Naive thymus-derived CD4-positive, alpha-beta T cell (primary cell): ENCODE data around the gene CFAP43. TPM values are rescaled to one million over a fixed set of nuclear protein-coding genes. Genes with fewer than 3 reads are reported as not detected.

ENCODE experiments used
- ATAC-seq: fragments of 150-1000 bp; cut with Tn5 transposase; 2 replicates; pipeline ENCODE4 v1.10.0; 2021; ENCODE audit warnings: mild to moderate bottlenecking, moderate library complexity
- CTCF ChIA-PET: fragments of 350-600 bp; sonication (Branson Sonifier 250); formaldehyde crosslinking; loops from one replicate; lab custom pipeline; 2021; ENCODE audit warnings: antibody characterized with exemption; lab: Charles Lee
- POLR2A ChIA-PET: fragments of 350-600 bp; sonication (Branson Sonifier 250); formaldehyde crosslinking; loops from one replicate; lab custom pipeline; 2021; ENCODE audit warnings: antibody characterized with exemption, inconsistent platforms; lab: Charles Lee
- DNase-seq, 9 donors: peaks; one replicate each; pipeline versions ENCODE4 v3.0.0 to v3.0.0-alpha.2; 2020 to 2022; ENCODE audit warnings: mixed read lengths in 1 of 9
- H3K27ac ChIP-seq: one replicate; pipeline ENCODE4 v1.7.0; 2013; ENCODE audit warnings: mild to moderate bottlenecking, low read depth, low read length, moderate library complexity
- H3K27me3 ChIP-seq, 2 donors: one replicate each; pipeline ENCODE4 v1.7.0; 2013; ENCODE audit warnings: low read length in 2 of 2, mild to moderate bottlenecking in 2 of 2, moderate library complexity in 2 of 2; ENCODE audit not compliant: control insufficient read depth in 2 of 2, insufficient read depth in 2 of 2
- H3K36me3 ChIP-seq, 3 experiments: 1 replicate in 2 of 3; 2 replicates in 1 of 3; pipeline ENCODE4 v1.7.0; 2013; ENCODE audit warnings: low read length in 3 of 3, mild to moderate bottlenecking in 3 of 3, moderate library complexity in 1 of 3; ENCODE audit not compliant: insufficient read depth in 3 of 3, control insufficient read depth in 2 of 3
- H3K4me1 ChIP-seq, 2 donors: one replicate each; pipeline ENCODE4 v1.7.0; 2013; ENCODE audit warnings: low read length in 2 of 2, mild to moderate bottlenecking in 2 of 2, moderate library complexity in 1 of 2; ENCODE audit not compliant: control insufficient read depth in 2 of 2, insufficient read depth in 2 of 2
- H3K4me3 ChIP-seq: 2 replicates; pipeline ENCODE4 v1.7.0; 2013; ENCODE audit warnings: mild to moderate bottlenecking, low read length
- H3K9me3 ChIP-seq, 3 experiments: 1 replicate in 2 of 3; 2 replicates in 1 of 3; pipeline ENCODE4 v1.7.0; 2013; ENCODE audit warnings: low read length in 3 of 3; ENCODE audit not compliant: control insufficient read depth in 2 of 3
- H3K27ac Mint-ChIP-seq, 9 donors: one replicate each; pipeline ENCODE4 v1.8.0; 2020 to 2022; ENCODE audit warnings: mixed read lengths in 9 of 9, mild to moderate bottlenecking in 8 of 9, moderate library complexity in 5 of 9, inconsistent platforms in 2 of 9
- H3K27me3 Mint-ChIP-seq, 5 donors: one replicate each; pipeline ENCODE4 v1.8.0; 2021 to 2022; ENCODE audit warnings: mixed read lengths in 5 of 5, mild to moderate bottlenecking in 1 of 5
- H3K36me3 Mint-ChIP-seq, 5 donors: one replicate each; pipeline ENCODE4 v1.8.0; 2020 to 2022; ENCODE audit warnings: mixed read lengths in 5 of 5, mild to moderate bottlenecking in 3 of 5, inconsistent platforms in 1 of 5
- H3K4me1 Mint-ChIP-seq, 7 donors: one replicate each; pipeline ENCODE4 v1.8.0; 2020 to 2022; ENCODE audit warnings: mixed read lengths in 7 of 7, mild to moderate bottlenecking in 3 of 7, inconsistent platforms in 1 of 7
- H3K4me3 Mint-ChIP-seq, 10 donors: one replicate each; pipeline ENCODE4 v1.8.0; 2020 to 2022; ENCODE audit warnings: mild to moderate bottlenecking in 10 of 10, mixed read lengths in 10 of 10, moderate library complexity in 6 of 10, inconsistent platforms in 2 of 10
- H3K9me3 Mint-ChIP-seq, 11 donors: one replicate each; pipeline ENCODE4 v1.8.0; 2020 to 2022; ENCODE audit warnings: mixed read lengths in 11 of 11, mild to moderate bottlenecking in 4 of 11, inconsistent platforms in 1 of 11, moderate library complexity in 1 of 11
- intact Hi-C, 2 donors: fragments of 100-400 bp; cut with micrococcal nuclease; formaldehyde crosslinking; loops; one replicate each; pipeline ENCODE4 v1.15.1; 2023
- polyA plus RNA-seq, 2 donors: library from polyadenylated mRNA; unstranded; fragments of 300-500 nt; fragmentation: Illumina TruSeq; gene quantifications; one replicate each; pipeline ENCODE4 v1.2.3, GENCODE V29; 2021
- total RNA-seq, 6 experiments: library from RNA in 5 of 6; stranded (reverse) in 5 of 6; gene quantifications; 1 replicate in 5 of 6; 2 replicates in 1 of 6; pipeline ENCODE4 v1.2.3 and lab custom pipeline; 2021 to 2026

CFAP43 gene
- total and polyA plus RNA-seq, 7 experiments from 2014 or later, result 0.14 to 0.17 TPM; not detected in 5

DNA sequence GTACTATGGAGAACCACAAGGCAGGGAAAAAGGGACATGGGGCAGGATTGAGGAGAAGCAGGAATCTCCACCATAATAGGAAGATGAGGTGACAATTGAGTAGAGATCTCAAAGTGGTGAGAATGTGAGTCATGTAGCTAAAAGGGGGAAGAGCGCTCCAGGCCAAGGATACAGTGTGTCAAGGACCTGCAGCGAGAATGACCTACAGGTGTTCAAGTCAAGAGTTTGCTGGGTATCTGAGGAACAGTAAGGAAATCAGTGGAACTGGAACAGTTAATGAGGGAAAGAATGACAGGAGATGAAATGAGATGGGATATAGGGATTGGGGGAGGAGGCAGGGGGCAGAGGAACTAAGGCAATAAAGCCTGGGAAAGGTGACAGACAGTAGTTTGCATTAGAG is 76.6 kb downstream of the CFAP43 start:
- Mint-ChIP-seq H3K4me1 (peaks cover 0 to 1% (median 0%) of the 10 kb centered on the region in 7 donors), H3K27ac (no peak overlapping the region), H3K9me3 (peaks cover 0 to 27% (median 17%) of the 10 kb centered on the region in 11 donors), H3K4me3 (no peak overlapping the region), H3K27me3 (peaks cover 27 to 63% (median 37%) of the 10 kb centered on the region in 5 donors), H3K36me3 (peaks cover 5 to 16% (median 8%) of the 10 kb centered on the region in 5 donors)
- POLR2A ChIA-PET, result no interaction called here
- Histone ChIP-seq H3K27ac (no peak overlapping the region), H3K27me3 (no peaks in the 10 kb centered on the region), H3K4me1 (no peaks in the 10 kb centered on the region), H3K9me3 (peaks cover 0 to 8% (median 0%) of the 10 kb centered on the region in 3 experiments), H3K36me3 (no peaks in the 10 kb centered on the region), H3K4me3 (no peak overlapping the region)
- CTCF ChIA-PET, result no interaction called here
- intact Hi-C loops, result no loop called here
- ATAC-seq (no peak), DNase-seq (no peak)

DNA sequence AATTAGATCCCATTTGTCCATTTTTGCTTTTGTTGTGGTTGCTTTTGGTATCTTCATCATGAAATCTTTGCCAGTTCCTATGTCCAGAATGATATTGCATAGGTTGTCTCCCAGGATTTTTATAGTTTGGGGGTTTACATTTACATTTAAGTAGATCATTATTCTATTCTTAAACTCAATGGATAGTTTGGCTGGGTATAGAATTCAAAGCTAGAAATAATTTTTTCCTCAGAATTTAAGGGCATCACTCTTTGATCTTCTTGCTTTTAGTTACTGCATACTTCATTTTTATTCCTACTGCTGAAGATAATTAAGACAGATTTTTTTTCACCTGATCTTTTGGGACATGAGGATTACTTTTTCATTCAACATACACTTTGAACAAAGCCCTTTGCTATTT is 80.4 kb downstream of the CFAP43 start:
- Histone ChIP-seq H3K4me3 (no peak overlapping the region), H3K27ac (no peak overlapping the region), H3K36me3 (no peaks in the 10 kb centered on the region), H3K27me3 (no peaks in the 10 kb centered on the region), H3K4me1 (no peaks in the 10 kb centered on the region), H3K9me3 (peaks cover 0 to 8% (median 0%) of the 10 kb centered on the region in 3 experiments)
- DNase-seq (no peak), ATAC-seq (no peak)
- peaks cover 0 to 1% (median 0%) of the 10 kb centered on the region in 7 donors for H3K4me1 Mint-ChIP-seq
- intact Hi-C loops, result no loop called here
- peaks cover 28 to 61% (median 37%) of the 10 kb centered on the region in 5 donors for H3K27me3 Mint-ChIP-seq
- ChIA-PET CTCF (no interaction called here), POLR2A (no interaction called here)
- peaks cover 5 to 16% (median 8%) of the 10 kb centered on the region in 5 donors for H3K36me3 Mint-ChIP-seq
- peaks cover 0 to 27% (median 17%) of the 10 kb centered on the region in 11 donors for H3K9me3 Mint-ChIP-seq
- no peak overlapping the region for H3K4me3 Mint-ChIP-seq
- no peak overlapping the region for H3K27ac Mint-ChIP-seq

GRCh38 chr10:104150139-104150538 is 82.0 kb downstream of the CFAP43 start:
- ATAC-seq, result no peak
- H3K4me1 Mint-ChIP-seq, result peaks cover 0 to 1% (median 0%) of the 10 kb centered on the region in 7 donors
- CTCF ChIA-PET, result no interaction called here
- peaks cover 17 to 61% (median 28%) of the 10 kb centered on the region in 5 donors for H3K27me3 Mint-ChIP-seq
- H3K36me3 Mint-ChIP-seq, result peaks cover 5 to 16% (median 8%) of the 10 kb centered on the region in 5 donors
- H3K27ac Mint-ChIP-seq, result no peak overlapping the region
- Histone ChIP-seq H3K27me3 (no peaks in the 10 kb centered on the region), H3K4me3 (no peak overlapping the region), H3K36me3 (no peaks in the 10 kb centered on the region), H3K27ac (no peak overlapping the region), H3K9me3 (peaks cover 0 to 8% (median 0%) of the 10 kb centered on the region in 3 experiments), H3K4me1 (no peaks in the 10 kb centered on the region)
- H3K9me3 Mint-ChIP-seq, result peaks cover 0 to 27% (median 17%) of the 10 kb centered on the region in 11 donors
- intact Hi-C loops, result no loop called here
- no peak overlapping the region for H3K4me3 Mint-ChIP-seq
- POLR2A ChIA-PET, result no interaction called here
- DNase-seq, result no peak

DNA sequence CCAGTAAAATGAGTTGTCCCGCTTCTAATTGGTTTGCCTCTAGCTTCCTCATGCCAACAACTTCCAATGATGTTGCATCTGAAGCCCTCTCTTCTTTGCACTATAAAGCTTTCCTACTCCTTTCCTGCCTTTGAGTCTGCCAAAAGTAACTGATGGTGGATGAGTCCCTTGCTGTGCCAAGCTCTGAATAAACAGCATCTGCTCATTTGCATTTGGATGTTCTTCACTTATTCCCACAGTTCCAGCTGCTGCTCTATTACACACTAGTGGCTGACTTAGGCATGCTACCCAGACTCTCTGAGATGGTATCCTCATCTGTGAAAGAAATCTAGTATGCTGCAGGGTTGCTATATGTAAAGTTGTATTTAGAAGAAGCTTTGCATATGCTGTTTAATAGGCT is 85.3 kb downstream of the CFAP43 start:
- peaks cover 12 to 61% (median 27%) of the 10 kb centered on the region in 5 donors for H3K27me3 Mint-ChIP-seq
- intact Hi-C loops, result no loop called here

GRCh38 chr10:104144931-104145330 is 87.2 kb downstream of the CFAP43 start:
- no peak overlapping the region for H3K27ac ChIP-seq
- H3K9me3 ChIP-seq, result no peaks in the 10 kb centered on the region
- H3K36me3 ChIP-seq, result no peaks in the 10 kb centered on the region
- Mint-ChIP-seq H3K27me3 (peaks cover 5 to 63% (median 14%) of the 10 kb centered on the region in 5 donors), H3K4me1 (no peaks in the 10 kb centered on the region), H3K36me3 (no peaks in the 10 kb centered on the region), H3K4me3 (no peak overlapping the region), H3K9me3 (no peaks in the 10 kb centered on the region), H3K27ac (no peak overlapping the region)
- CTCF ChIA-PET, result no interaction called here
- no peaks in the 10 kb centered on the region for H3K4me1 ChIP-seq
- intact Hi-C loops, result loop anchor here in 1 of 2 donors (5.0 kb wide), 1 partner anchor 62 kb away; no protein-coding TSS in a partner anchor
- POLR2A ChIA-PET, result no interaction called here
- peaks cover 0 to 3% of the 10 kb centered on the region in 2 donors for H3K27me3 ChIP-seq
- DNase-seq (no peak), ATAC-seq (peak; percentile 22)
- H3K4me3 ChIP-seq, result no peak overlapping the region

More for the DNA sequence above, 85.3 kb downstream of the CFAP43 start:
- POLR2A ChIA-PET, result no interaction called here
- H3K36me3 Mint-ChIP-seq, result peaks cover 0 to 3% (median 2%) of the 10 kb centered on the region in 5 donors
- no peak for DNase-seq
- Histone ChIP-seq H3K4me3 (no peak overlapping the region), H3K4me1 (no peaks in the 10 kb centered on the region), H3K27ac (no peak overlapping the region), H3K36me3 (no peaks in the 10 kb centered on the region), H3K27me3 (peaks cover 0 to 3% of the 10 kb centered on the region in 2 donors), H3K9me3 (no peaks in the 10 kb centered on the region)
- H3K4me1 Mint-ChIP-seq, result no peaks in the 10 kb centered on the region
- peaks cover 0 to 13% (median 7%) of the 10 kb centered on the region in 11 donors for H3K9me3 Mint-ChIP-seq
- ATAC-seq, result no peak
- no peak overlapping the region for H3K27ac Mint-ChIP-seq
- no peak overlapping the region for H3K4me3 Mint-ChIP-seq
- CTCF ChIA-PET, result interaction anchor here (1.3 to 2.0 kb wide), 2 partner anchors 11 to 435 kb away, joined by 3 to 4 read pairs; no protein-coding TSS in a partner anchor

DNA sequence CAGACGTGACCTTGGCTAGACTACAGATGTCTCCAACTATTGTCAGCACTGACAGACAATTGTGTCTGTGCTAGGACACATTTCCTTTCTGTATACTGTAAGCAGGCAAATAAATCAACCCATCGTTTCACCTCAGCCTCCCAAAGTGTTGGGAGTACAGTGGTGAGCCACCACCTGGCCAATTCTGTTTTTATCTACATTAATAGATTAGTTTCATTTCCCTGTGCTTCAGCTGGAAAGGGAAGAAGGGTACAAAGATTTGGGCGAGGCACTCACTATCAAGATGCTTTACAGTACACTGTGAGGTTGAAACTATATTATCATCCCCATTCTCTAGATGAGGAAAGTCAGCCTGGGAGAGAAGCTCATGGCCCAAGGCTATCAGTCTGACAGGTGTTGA is 88.3 kb downstream of the CFAP43 start:
- peaks cover 0 to 3% of the 10 kb centered on the region in 2 donors for H3K27me3 ChIP-seq
- H3K4me1 Mint-ChIP-seq, result no peaks in the 10 kb centered on the region
- H3K27ac Mint-ChIP-seq, result no peak overlapping the region
- H3K36me3 ChIP-seq, result no peaks in the 10 kb centered on the region
- no peaks in the 10 kb centered on the region for H3K9me3 ChIP-seq
- no peak overlapping the region for H3K4me3 ChIP-seq
- no peak for ATAC-seq
- no peaks in the 10 kb centered on the region for H3K36me3 Mint-ChIP-seq
- no peaks in the 10 kb centered on the region for H3K4me1 ChIP-seq
- no peak for DNase-seq
- ChIA-PET POLR2A (no interaction called here), CTCF (no interaction called here)
- H3K9me3 Mint-ChIP-seq, result no peaks in the 10 kb centered on the region
- H3K4me3 Mint-ChIP-seq, result no peak overlapping the region
- H3K27me3 Mint-ChIP-seq, result peaks cover 5 to 64% (median 8%) of the 10 kb centered on the region in 5 donors
- intact Hi-C loops, result loop anchor here in 1 of 2 donors (5.0 kb wide), 1 partner anchor 63 kb away; no protein-coding TSS in a partner anchor
- no peak overlapping the region for H3K27ac ChIP-seq

DNA sequence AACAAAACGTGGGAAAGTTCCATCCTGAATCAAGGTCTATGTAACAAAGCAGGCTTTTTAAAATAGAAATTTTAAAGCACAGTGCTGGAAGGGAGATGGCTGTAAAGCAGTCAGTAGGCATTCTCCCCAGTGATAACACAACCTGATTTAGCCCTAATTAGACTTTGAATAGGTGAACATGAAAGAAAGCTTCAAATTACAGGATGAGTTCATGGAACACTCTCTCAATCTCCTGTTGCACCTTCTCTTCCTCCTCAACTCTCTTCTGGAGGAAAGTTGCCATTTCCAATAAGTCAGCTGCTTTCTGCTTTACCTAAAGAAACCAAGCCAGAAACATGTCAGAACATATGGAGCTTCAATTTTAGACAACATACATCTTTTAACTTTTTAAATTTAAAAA is 90.1 kb downstream of the CFAP43 start:
- H3K4me3 Mint-ChIP-seq, result no peak overlapping the region
- H3K36me3 ChIP-seq, result no peaks in the 10 kb centered on the region
- peaks cover 5 to 58% (median 9%) of the 10 kb centered on the region in 5 donors for H3K27me3 Mint-ChIP-seq
- ATAC-seq, result no peak
- H3K27ac Mint-ChIP-seq, result no peak overlapping the region
- no peaks in the 10 kb centered on the region for H3K4me1 Mint-ChIP-seq
- intact Hi-C loops, result loop anchor here in 1 of 2 donors (5.0 kb wide), 1 partner anchor 65 kb away; no protein-coding TSS in a partner anchor
- ChIA-PET CTCF (interaction anchor here (1.1 kb wide), 1 partner anchor 254 kb away, joined by 3 read pairs; no protein-coding TSS in a partner anchor), POLR2A (no interaction called here)
- H3K27me3 ChIP-seq, result peaks cover 0 to 3% of the 10 kb centered on the region in 2 donors
- H3K4me1 ChIP-seq, result no peaks in the 10 kb centered on the region
- no peak for DNase-seq
- H3K4me3 ChIP-seq, result no peak overlapping the region
- no peak overlapping the region for H3K27ac ChIP-seq
- no peaks in the 10 kb centered on the region for H3K9me3 Mint-ChIP-seq
- no peaks in the 10 kb centered on the region for H3K9me3 ChIP-seq
- no peaks in the 10 kb centered on the region for H3K36me3 Mint-ChIP-seq
